ENCODE data around the gene SMG6.

SMG6 gene

DNA sequence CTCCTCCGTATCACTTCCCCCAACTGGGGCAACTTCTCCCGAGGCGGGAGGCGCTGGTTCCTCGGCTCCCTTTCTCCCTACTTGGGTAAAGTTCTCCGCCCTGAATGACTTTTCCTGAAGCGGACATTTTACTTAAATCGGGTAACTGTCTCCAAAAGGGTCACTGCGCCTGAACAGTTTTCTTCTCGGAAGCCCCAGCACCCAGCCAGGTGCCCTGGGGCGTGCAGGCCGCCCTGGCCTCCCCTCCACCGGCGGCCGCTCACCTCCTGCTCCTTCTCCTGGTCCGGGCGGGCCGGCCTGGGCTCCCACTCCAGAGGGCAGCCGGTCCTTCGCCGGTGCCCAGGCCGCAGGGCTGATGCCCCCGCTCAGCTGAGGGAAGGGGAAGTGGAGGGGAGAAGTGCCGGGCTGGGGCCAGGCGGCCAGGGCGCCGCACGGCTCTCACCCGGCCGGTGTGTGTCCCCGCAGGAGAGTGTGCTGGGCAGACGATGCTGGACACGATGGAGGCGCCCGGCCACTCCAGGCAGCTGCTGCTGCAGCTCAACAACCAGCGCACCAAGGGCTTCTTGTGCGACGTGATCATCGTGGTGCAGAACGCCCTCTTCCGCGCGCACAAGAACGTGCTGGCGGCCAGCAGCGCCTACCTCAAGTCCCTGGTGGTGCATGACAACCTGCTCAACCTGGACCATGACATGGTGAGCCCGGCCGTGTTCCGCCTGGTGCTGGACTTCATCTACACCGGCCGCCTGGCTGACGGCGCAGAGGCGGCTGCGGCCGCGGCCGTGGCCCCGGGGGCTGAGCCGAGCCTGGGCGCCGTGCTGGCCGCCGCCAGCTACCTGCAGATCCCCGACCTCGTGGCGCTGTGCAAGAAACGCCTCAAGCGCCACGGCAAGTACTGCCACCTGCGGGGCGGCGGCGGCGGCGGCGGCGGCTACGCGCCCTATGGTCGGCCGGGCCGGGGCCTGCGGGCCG, 247.1 kb downstream of the SMG6 start:
- peak; percentile 35 for DNase-seq

DNA sequence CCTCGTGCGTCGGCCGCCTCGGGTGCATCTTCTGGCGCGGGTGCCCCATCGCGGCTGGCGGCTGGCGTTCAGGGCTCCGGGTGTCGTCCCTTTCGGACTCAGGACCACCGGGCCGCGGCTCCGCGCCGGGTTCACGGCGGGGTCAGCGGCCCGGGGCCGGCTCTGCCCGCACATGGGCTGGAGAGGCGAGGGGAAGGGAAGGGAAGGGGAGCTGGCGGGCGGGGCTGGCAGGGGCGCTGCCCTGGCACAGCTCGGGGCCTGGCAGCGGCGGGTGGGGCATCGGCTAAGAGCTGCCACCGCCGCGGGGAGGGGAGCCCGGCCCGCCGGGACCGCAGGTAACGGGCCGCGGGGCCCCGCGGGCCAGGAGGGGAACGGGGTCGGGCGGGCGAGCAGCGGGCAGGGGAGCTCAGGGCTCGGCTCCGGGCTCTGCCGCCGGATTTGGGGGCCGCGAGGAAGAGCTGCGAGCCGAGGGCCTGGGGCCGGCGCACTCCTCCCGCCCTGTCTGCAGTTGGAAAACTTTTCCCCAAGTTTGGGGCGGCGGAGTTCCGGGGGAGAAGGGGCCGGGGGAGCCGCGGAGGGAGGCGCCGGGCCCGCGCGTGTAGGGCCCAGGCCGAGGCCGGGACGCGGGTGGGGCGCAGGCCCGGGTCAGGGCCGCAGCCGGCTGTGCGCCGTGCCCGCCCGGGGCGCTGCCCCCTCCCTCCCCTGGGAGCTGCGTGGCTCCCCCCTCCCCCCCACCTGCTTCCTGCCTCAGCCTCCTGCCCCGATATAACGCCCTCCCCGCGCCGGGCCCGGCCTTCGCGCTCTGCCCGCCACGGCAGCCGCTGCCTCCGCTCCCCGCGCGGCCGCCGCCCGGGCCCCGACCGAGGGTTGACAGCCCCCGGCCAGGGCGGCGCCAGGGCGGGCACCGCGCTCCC, 248.0 kb downstream of the SMG6 start:
- DNase-seq: no peak

- peak; percentile 65 for DNase-seq
Measured at GRCh38 chr17:2054512-2055291, 248.9 kb downstream of the SMG6 start, which contains the start of gene HIC1. TSS of gene HIC1 (plus strand) at chr17:2055103. CDS start at chr17:2056691, 1,588 bp downstream.

DNA sequence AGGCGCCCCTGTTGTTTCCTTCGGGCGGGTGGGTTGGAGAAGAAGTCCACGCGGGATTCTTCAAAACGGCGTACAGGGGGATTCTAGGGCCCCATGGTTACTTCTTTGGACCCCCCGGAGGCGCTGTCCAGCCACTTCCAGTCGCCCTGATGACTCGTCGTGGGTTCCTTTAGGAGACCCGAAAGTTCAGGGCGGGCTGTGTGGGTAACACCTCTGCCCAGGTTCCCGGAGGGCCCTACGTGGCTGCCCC, 249.4 kb downstream of the SMG6 start:
- DNase-seq: no peak

GRCh38 chr17:2053380-2054261, 250.0 kb downstream of the SMG6 start:
- peak; percentile 70 for DNase-seq

DNA sequence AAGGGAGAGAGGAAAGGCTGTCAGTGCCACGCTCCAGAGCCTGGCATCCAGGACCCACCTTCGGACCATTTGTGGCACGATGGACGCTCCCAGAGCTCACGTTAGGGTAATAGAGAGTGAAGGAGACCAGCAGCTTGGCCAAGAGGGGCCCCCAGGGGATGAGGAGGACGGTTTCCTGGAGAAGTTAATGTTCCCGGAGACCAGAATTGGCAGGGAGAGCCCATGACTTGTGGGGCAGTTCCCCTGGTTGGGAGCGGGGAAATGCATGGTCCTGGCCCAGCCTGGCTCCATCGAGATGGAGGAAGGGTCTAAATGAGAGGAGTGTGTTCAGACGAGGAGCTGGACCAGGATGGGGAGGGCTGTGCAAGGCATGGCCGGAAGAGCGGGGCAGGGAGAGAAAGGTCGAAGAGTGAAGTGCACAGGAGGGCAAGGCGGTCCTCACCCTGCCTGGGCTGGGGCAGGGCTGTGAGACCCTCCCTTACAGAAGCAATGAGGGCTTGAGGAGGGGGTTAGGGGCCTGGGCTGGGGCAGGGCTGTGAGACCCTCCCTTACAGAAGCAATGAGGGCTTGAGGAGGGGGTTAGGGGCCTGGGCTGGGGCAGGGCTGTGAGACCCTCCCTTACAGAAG, 251.5 kb downstream of the SMG6 start:
- no peak for DNase-seq

- DNase-seq: no peak
Measured at GRCh38 chr17:2051061-2051932, 252.3 kb downstream of the SMG6 start.

- peak; percentile 70 for DNase-seq
Measured at GRCh38 chr17:2050300-2051060, 253.1 kb downstream of the SMG6 start.

DNA sequence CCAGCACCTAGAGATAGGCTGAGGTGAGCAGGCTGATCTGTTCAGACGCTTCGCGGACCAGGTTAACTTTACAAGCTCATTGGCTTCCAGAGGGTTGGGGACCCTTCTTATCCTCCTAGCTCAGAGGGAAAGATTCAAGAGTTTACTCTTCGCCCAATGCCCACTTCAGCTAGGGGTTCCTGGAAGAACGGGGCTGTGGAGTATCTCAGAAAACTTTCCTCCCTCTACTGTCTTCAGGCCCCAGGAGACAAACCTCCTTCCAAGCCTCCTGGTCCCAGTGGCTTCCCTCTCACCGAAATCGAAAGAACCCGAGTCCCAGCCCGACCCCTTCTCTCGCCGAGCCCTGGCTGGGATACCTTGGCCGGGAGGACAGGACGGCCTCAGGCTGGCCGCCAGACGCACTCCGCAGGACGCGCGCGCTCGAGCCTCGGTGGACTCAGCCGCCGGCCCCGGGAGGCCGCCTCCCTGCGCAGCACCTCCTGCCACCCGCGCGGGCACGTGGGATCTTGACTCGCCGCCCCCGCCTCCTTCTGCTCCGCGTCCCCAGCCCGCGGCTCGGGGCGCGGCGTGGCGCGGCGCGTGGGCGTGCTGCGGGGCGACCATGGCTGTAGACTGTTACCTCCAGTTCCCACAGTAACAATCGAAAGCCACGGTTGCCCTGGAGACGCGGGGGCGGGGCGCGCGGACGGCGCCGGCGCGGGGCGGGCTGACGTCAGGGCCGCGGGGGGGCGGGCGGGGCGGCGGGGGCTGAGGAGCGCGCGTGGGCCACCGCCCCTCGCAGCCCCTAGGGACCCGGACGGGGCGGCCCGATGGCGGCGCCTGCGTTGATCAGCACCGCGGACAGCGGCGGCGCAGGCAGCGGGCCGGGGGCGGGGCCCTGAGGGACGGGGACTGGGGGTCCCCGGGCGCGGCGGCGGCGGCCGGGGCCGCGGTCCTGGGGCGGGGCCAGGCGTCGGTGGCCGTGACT, 254.0 kb downstream of the SMG6 start:
- peak; percentile 86 for DNase-seq

DNA sequence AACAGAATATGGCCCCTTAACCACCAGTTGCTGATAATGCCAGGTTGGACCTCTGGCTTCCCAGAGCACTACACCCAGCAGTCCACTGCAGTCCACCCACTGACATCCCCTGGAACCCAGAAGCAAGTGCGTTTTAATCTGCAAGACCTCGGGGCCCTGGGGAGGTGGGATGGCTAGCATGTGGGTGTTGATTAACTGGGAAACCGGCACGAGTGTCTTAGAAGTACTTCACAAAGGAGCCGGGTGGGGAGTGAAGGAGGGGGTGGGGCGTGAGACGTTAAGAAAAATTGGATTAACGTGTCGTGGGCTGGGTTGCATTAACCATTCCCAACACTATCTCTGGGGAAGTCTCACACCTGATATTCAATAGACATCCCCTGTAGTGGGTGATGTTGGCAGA, 254.8 kb downstream of the SMG6 start:
- DNase-seq: no peak

DNA sequence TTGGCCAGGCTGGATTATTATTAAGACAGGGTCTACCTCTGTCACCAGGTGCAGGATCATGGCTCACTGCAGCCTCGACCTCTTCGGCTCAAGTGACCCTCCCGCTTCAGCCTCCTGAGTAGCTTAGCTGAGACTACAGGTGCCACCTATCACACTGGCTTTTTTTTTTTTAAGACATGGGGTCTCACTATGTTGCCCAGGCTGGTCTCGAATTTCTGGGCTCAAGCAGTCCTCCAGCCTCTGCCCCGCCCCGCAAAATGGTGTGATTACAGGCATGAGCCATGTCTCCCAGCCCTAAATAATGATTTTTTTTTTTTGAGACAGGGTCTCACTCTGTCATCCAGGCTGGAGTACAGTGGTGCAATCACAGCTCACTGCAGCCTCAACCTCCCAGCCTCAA, 256.0 kb downstream of the SMG6 start:
- DNase-seq: no peak

DNA sequence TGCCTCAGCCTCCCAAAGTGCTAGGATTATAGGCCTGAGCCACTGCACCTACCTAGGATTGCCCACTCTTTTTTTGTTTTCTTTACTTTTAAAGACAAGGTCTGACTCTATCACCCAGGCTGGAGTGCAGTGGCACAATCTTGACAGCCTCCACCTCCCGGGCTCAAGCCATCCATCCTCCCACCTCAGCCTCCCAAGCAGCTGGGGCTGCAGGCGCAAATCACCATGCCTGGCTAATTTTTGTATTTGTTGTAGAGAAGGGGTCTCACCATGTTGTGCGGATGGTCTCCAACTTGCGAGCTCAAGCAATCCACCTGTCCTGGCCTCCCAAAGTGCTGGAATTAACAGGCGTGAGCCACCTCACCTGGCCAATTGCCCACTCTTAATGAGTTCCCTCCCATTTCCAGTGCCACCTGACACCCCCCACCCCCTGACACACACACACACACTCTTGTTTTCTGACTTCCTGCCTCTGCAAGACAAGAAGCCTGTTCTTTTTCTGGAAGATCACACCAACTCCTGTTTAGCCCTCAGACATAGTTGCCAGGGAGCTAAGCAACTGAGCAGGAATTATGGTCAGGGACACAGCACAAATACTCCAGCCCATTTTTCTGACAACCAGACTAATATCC, 259.2 kb downstream of the SMG6 start:
- no peak for DNase-seq

- no peak for DNase-seq
Measured at GRCh38 chr17:2043785-2044184, 259.8 kb downstream of the SMG6 start.

DNA sequence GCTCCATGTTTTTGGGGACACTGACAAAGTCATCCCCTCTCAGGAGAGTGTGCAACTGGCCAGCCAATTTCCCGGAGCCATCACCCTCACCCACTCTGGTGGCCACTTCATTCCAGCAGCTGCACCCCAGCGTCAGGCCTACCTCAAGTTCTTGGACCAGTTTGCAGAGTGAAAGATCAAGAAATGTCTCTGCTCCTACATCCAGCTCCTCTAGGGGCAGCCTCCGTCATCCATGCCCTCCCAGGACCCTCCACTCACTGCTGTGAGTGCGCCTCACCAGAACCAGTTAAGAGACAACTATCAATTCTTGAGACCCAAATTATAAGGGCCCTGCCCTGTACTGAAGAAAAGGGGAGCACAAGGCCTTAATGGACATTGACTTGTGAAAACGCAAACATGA, 260.7 kb downstream of the SMG6 start:
- DNase-seq: no peak

GRCh38 chr17:2042390-2042847, 261.2 kb downstream of the SMG6 start:
- no peak for DNase-seq

DNA sequence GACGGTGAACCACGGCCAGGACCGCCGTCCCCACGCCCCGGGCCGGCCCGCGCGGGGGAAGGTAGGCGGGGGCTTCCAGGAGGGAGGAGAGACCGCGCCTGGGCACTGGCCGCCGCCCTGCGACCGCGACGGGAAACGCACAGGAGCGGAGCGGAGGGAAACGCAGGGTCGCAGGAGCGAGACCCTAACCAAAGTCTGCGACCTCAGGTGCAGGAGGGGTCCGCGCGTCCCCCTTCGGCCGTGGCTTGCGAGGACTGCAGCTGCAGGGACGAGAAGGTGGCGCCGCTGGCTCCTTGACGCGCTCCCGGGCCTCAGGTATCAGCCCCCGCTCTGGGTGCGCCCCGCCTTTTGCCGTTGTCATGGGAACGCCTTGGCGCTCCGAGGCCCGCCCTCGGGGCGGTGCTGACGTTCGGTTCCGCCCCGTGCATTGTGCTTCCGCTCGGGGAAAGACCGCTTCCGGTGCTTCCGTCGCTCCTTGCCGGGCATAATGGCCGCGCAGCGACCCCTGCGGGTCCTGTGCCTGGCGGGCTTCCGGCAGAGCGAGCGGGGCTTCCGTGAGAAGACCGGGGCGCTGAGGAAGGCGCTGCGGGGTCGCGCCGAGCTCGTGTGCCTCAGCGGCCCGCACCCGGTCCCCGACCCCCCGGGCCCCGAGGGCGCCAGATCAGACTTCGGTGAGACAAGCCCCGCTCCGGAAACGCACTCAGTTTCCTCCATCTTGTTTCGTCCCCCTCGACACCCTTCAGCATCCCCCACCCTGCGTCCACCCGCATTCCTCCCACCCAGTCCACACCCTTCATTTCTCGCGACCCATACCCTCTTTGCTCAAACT, 261.8 kb downstream of the SMG6 start, which contains the start of gene OVCA2:
TSS of gene OVCA2 (plus strand) at position 462 of the 829 bp plus-strand sequence. CDS start at position 488, 26 bp downstream.
- DNase-seq: peak; percentile 97
